ENCODE measurements around the gene PWP2.
A peak's percentile ranks its signal among the peaks of the same experiment; 100 is the strongest.

PWP2 gene

DNA sequence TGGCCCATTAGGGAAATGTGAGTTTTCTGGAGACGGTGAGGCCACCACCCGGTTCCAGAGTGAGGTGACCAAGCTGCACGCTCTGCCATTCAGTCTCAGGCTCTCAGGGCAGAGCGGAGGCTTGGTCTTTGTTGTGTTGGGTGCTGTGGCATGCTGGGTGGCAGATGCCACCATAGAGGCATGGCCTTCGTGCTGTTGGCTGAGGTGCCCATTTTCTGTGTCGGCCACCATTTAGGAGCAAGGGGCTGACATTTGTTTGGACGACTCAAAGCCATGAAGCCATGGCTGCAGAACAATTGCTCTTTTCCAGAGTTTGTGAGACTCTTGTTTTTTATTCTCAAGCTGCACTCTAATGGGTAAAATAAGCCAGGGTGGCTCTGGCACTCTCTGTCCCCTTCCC, 36.8 kb upstream of the PWP2 start:
- H3K36me3 ChIP-seq (ENCODE audit: insufficient read depth, low read length), result peaks cover 15% of the 10 kb centered on the region
- H3K27me3 ChIP-seq (ENCODE audit: control insufficient read depth in 1 of 2, insufficient read depth in 2 of 2, low read length in 2 of 2), result no peaks in the 10 kb centered on the region
- no peaks in the 10 kb centered on the region for H3K9me3 ChIP-seq (ENCODE audit: low read length)
- no peak overlapping the region for H3K9ac ChIP-seq (ENCODE audit: low read length)
- no peak overlapping the region for H3K4me3 ChIP-seq (ENCODE audit: low read depth in 1 of 2, low read length in 2 of 2)
- H3K27ac ChIP-seq (ENCODE audit: low read depth, low read length), result peak overlapping the region; percentile 32
- H3K4me1 ChIP-seq (ENCODE audit: insufficient read depth, low read length), result peaks cover 15% of the 10 kb centered on the region

DNA sequence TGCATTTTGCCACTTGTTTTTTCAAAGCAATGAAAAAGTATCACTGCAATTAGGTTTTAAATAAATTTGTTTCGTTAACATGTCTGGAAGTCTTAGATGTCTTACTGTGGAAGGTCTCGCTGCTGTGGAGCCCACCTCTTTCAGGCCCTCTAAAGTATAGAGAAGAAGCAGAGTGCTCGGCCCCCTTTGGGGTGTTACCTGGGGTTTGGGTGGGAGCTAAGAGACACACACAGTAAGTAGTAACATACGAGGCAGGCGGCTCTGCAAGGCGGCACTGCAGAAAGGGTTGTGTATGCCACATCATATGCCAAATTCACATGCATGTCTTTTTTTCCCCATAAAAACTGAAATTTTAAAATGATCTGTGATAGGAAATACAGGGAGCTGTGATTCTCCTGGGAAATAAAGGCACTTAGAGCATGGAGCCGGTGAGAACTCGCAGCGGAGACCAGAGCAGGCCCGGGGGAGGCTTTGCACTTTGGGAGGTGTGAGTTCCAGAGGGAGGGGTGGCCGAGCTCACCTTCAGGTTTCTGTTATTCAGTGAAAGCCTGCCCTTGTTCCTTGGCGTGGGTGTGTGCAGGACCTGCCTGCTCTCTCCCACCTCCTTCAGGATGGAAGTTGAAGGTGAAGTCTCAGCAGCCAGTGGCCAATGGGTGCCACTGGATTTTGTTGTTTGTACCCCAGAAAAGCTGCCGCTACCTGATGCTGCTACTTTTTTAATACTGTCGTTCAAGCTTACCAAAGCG, 35.7 kb upstream of the PWP2 start:
- no peak overlapping the region for H3K9ac ChIP-seq (ENCODE audit: low read length)
- H3K4me3 ChIP-seq (ENCODE audit: low read depth in 1 of 2, low read length in 2 of 2), result no peak overlapping the region
- H3K36me3 ChIP-seq (ENCODE audit: insufficient read depth, low read length), result peaks cover 20% of the 10 kb centered on the region
- H3K9me3 ChIP-seq (ENCODE audit: low read length), result no peaks in the 10 kb centered on the region
- H3K27ac ChIP-seq (ENCODE audit: low read depth, low read length), result peak overlapping the region; percentile 32
- H3K4me1 ChIP-seq (ENCODE audit: insufficient read depth, low read length), result peaks cover 15% of the 10 kb centered on the region
- H3K27me3 ChIP-seq (ENCODE audit: control insufficient read depth in 1 of 2, insufficient read depth in 2 of 2, low read length in 2 of 2), result no peaks in the 10 kb centered on the region

DNA sequence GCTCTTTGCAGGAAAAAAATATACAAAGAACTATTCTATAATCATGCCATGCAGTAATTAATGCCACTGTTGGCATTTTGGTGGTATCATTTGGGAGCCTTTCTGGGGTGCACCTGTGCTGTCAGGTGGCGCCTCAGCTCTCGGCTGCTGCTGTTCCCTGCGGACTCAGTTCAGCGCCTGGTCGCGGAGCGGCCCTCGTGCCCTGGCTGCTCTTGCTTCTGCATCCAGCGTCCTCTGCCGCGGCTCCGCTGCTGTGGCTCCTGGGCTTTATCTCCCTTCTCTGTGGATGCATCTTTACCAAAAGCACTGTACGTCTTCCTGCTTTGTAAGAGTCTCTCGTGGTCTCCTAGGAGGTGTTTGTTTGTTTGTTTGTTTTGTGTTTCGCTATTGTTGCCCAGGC, 35.1 kb upstream of the PWP2 start:
- Histone ChIP-seq H3K27ac (ENCODE audit: low read depth, low read length) (no peak overlapping the region), H3K9me3 (ENCODE audit: low read length) (no peaks in the 10 kb centered on the region), H3K36me3 (ENCODE audit: insufficient read depth, low read length) (peaks cover 25% of the 10 kb centered on the region)

DNA sequence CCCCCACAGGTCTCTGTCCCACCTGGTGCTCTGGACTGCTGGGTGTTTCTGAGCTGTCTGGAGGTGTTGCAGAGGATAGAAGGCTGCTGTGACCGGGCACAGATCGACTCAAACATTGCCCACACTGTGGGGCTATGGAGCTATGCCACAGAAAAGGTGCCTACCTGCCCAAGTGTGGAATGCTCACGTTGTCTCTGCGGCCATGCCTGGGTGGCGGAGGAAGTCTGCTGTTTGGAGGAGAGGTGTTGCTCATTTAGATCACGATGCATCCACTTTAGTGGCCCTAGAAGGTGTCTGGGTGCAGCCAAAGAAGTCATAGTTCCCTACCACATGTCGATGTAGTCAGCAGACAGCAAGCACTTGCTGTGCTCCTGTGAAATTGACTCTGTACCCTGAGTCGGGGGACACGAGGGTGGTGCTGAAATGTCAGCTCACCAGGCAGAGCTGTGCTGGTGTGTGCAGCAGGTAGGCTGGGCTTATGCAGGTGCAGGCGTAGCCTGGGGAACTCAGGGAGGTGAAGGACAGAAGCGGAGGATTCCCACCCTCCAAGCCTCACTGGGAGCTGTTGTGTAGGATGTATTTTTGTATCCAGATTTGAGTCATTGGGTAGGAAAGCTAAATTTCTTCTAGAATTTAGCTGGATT, 32.8 kb upstream of the PWP2 start:
- Histone ChIP-seq H3K27ac (ENCODE audit: low read depth, low read length) (no peak overlapping the region), H3K36me3 (ENCODE audit: insufficient read depth, low read length) (peaks cover 25% of the 10 kb centered on the region)

More for the DNA sequence above, 35.1 kb upstream of the PWP2 start:
- Histone ChIP-seq H3K9ac (ENCODE audit: low read length) (no peak overlapping the region), H3K4me1 (ENCODE audit: insufficient read depth, low read length) (peaks cover 15% of the 10 kb centered on the region), H3K27me3 (ENCODE audit: control insufficient read depth in 1 of 2, insufficient read depth in 2 of 2, low read length in 2 of 2) (no peaks in the 10 kb centered on the region), H3K4me3 (ENCODE audit: low read depth in 1 of 2, low read length in 2 of 2) (no peak overlapping the region)

DNA sequence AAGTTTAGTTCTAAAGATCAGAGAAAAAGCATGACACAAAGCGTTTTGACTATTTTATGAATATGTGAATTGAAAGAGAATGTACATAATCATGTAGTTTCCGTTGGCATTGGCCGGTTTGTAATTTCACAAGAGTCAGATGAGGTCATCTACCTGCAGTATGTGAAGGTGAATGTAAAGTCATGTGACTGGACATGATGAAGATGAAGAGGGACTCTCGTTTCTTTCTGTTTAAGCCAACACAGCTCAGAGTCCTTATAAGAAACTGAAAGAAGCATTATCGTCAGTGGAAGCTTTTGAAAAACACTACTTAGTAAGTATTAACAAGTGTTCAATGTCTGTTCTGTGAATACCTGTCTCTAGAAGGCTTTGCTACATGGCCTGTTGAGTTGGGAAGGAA, 30.9 kb upstream of the PWP2 start:
- H3K9me3 ChIP-seq (ENCODE audit: low read length), result no peaks in the 10 kb centered on the region
- H3K4me3 ChIP-seq (ENCODE audit: low read depth in 1 of 2, low read length in 2 of 2), result no peak overlapping the region
- H3K36me3 ChIP-seq (ENCODE audit: insufficient read depth, low read length), result peaks cover 25% of the 10 kb centered on the region
- H3K4me1 ChIP-seq (ENCODE audit: insufficient read depth, low read length), result peaks cover 5% of the 10 kb centered on the region
- no peaks in the 10 kb centered on the region for H3K27me3 ChIP-seq (ENCODE audit: control insufficient read depth in 1 of 2, insufficient read depth in 2 of 2, low read length in 2 of 2)
- no peak overlapping the region for H3K9ac ChIP-seq (ENCODE audit: low read length)
- H3K27ac ChIP-seq (ENCODE audit: low read depth, low read length), result no peak overlapping the region

More for the DNA sequence above, 32.8 kb upstream of the PWP2 start:
- peaks cover 15% of the 10 kb centered on the region for H3K4me1 ChIP-seq (ENCODE audit: insufficient read depth, low read length)
- no peaks in the 10 kb centered on the region for H3K27me3 ChIP-seq (ENCODE audit: control insufficient read depth in 1 of 2, insufficient read depth in 2 of 2, low read length in 2 of 2)
- no peaks in the 10 kb centered on the region for H3K9me3 ChIP-seq (ENCODE audit: low read length)
- no peak overlapping the region for H3K9ac ChIP-seq (ENCODE audit: low read length)
- no peak overlapping the region for H3K4me3 ChIP-seq (ENCODE audit: low read depth in 1 of 2, low read length in 2 of 2)

DNA sequence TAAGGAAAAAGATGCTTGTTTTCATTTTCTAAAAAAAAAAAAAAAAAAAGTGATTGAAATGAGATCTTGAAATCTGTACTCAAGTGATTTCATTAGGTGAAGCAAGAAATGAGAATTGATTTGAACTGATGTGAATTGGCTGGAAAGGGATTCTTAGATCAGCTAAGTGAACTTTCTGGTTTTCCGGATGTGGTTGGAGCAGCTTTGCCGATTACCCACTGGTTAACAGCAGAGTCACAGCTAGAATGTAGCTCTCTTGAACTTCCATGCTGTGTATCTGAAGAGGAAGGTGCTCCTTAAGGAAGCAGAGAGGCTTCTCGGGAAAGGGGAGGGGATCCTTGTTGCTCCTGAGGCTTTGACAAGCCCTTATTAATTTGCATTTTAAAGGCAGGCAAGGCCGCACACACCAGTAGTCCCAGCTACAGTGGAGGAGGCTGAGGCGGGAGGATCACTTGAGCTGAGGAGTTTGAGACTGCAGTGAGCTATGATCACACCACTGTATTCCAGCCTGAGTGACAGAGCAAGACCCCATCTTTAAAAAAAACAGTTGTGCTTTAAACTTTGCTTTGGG, 28.7 kb upstream of the PWP2 start:
- no peaks in the 10 kb centered on the region for H3K9me3 ChIP-seq (ENCODE audit: low read length)
- H3K27ac ChIP-seq (ENCODE audit: low read depth, low read length), result no peak overlapping the region
- H3K27me3 ChIP-seq (ENCODE audit: control insufficient read depth in 1 of 2, insufficient read depth in 2 of 2, low read length in 2 of 2), result no peaks in the 10 kb centered on the region
- no peak overlapping the region for H3K9ac ChIP-seq (ENCODE audit: low read length)
- no peak overlapping the region for H3K4me3 ChIP-seq (ENCODE audit: low read depth in 1 of 2, low read length in 2 of 2)
- H3K36me3 ChIP-seq (ENCODE audit: insufficient read depth, low read length), result peaks cover 44% of the 10 kb centered on the region
- no peaks in the 10 kb centered on the region for H3K4me1 ChIP-seq (ENCODE audit: insufficient read depth, low read length)

DNA sequence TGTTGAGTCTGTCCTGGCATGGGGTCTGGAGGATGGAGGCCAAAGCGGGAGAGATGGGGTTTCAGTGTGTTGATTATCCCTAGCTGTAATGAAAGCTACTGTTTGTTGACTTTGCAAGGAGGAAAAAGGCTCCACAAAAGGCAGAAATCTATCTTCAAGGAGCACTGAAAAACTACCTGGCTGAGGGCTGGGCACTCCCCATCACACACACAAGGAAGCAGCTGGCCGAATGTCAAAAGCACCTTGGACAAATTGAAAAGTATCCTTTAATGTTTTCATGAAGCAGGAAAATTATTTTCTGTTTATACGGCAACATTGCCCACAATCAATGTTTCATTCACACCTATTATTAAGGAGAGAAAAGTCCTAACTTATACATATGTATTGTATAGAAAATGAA, 27.8 kb upstream of the PWP2 start:
- H3K4me1 ChIP-seq (ENCODE audit: insufficient read depth, low read length), result no peaks in the 10 kb centered on the region
- no peak overlapping the region for H3K27ac ChIP-seq (ENCODE audit: low read depth, low read length)
- H3K4me3 ChIP-seq (ENCODE audit: low read depth in 1 of 2, low read length in 2 of 2), result no peak overlapping the region
- peaks cover 48% of the 10 kb centered on the region for H3K36me3 ChIP-seq (ENCODE audit: insufficient read depth, low read length)
- H3K9ac ChIP-seq (ENCODE audit: low read length), result no peak overlapping the region
- no peaks in the 10 kb centered on the region for H3K9me3 ChIP-seq (ENCODE audit: low read length)
- H3K27me3 ChIP-seq (ENCODE audit: control insufficient read depth in 1 of 2, insufficient read depth in 2 of 2, low read length in 2 of 2), result no peaks in the 10 kb centered on the region

DNA sequence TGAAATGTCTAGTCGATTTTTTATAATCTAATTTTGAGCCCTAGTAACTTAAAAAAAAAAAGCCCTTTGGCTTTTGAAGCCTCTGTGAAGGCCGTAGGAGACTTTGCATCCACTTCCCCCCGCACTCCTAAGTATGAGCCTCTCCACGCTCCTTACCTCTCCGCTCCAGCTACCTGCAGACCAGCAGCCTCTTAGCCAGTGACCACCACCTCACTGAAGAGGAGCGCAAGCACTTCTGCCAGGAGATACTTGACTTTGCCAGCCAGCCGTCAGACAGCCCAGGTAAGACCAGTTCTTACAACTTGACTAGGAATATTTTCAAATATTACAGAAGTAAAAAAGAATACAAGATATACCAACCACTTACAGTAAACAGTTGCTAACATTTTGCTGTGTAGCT, 27.4 kb upstream of the PWP2 start:
- no peak overlapping the region for H3K27ac ChIP-seq (ENCODE audit: low read depth, low read length)
- H3K27me3 ChIP-seq (ENCODE audit: control insufficient read depth in 1 of 2, insufficient read depth in 2 of 2, low read length in 2 of 2), result no peaks in the 10 kb centered on the region
- no peak overlapping the region for H3K9ac ChIP-seq (ENCODE audit: low read length)
- no peaks in the 10 kb centered on the region for H3K9me3 ChIP-seq (ENCODE audit: low read length)
- peaks cover under 1% of the 10 kb centered on the region for H3K4me1 ChIP-seq (ENCODE audit: insufficient read depth, low read length)
- no peak overlapping the region for H3K4me3 ChIP-seq (ENCODE audit: low read depth in 1 of 2, low read length in 2 of 2)
- H3K36me3 ChIP-seq (ENCODE audit: insufficient read depth, low read length), result peaks cover 48% of the 10 kb centered on the region

DNA sequence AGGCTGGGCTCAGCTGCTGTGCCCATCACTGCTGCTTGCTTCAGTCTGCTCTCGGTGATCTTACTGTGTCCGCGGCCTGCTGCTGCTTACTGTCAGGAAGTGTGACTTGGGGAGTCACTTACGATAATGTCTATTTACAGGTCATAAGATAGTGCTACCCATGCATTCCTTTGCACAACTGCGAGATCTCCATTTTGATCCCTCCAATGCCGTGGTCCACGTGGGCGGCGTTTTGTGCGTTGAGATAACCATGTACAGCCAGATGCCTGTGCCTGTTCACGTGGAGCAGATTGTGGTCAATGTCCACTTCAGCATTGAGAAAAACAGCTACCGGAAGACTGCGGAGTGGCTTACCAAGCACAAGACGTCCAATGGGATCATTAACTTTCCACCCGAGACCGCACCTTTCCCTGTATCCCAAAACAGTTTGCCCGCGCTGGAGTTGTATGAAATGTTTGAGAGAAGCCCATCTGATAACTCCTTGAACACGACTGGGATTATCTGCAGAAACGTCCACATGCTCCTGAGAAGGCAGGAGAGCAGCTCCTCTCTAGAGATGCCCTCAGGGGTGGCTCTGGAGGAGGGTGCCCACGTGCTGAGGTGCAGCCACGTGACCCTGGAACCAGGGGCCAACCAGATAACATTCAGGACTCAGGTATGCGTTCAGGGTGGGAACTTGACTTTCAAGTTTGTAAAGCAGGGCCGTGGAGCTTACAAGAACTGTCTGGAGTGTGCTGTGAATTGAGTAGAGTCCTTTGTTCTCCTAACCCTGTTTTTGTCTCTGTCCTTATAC, 24.4 kb upstream of the PWP2 start:
- H3K36me3 ChIP-seq (ENCODE audit: insufficient read depth, low read length), result peaks cover 57% of the 10 kb centered on the region
- no peak overlapping the region for H3K27ac ChIP-seq (ENCODE audit: low read depth, low read length)
- no peaks in the 10 kb centered on the region for H3K9me3 ChIP-seq (ENCODE audit: low read length)
- no peak overlapping the region for H3K9ac ChIP-seq (ENCODE audit: low read length)
- H3K4me3 ChIP-seq (ENCODE audit: low read depth in 1 of 2, low read length in 2 of 2), result no peak overlapping the region
- H3K4me1 ChIP-seq (ENCODE audit: insufficient read depth, low read length), result peaks cover 4% of the 10 kb centered on the region
- no peaks in the 10 kb centered on the region for H3K27me3 ChIP-seq (ENCODE audit: control insufficient read depth in 1 of 2, insufficient read depth in 2 of 2, low read length in 2 of 2)

DNA sequence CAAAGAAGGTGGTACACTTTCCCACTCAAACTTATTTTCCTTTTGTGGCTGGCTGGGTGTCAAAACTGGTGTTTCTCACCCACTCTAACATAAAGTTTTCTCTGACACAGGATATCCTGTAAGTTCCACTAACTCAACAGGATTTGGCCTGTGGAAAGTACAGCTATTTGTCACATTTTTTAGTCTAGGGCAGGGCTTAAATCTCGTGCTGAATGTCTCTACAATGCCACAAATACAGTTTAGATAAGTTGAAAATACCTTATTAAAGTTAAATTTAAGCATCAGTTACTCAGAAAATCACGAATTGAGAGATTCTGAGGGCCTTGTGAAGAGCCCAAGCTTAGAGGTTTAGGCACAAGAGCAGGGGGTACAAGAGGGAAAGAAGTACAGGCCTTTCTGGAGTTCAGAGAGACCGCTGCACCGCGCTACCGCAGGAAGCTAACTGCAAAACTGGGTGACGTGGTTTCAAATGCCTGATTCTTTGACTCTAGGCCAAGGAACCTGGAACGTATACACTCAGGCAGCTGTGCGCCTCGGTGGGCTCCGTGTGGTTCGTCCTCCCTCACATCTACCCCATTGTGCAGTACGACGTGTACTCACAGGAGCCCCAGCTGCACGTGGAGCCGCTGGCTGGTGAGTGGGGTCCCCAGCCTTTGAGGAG, 23.4 kb upstream of the PWP2 start:
- Histone ChIP-seq H3K9me3 (ENCODE audit: low read length) (no peaks in the 10 kb centered on the region), H3K4me1 (ENCODE audit: insufficient read depth, low read length) (peaks cover 4% of the 10 kb centered on the region), H3K27me3 (ENCODE audit: control insufficient read depth in 1 of 2, insufficient read depth in 2 of 2, low read length in 2 of 2) (no peaks in the 10 kb centered on the region), H3K9ac (ENCODE audit: low read length) (no peak overlapping the region), H3K4me3 (ENCODE audit: low read depth in 1 of 2, low read length in 2 of 2) (no peak overlapping the region), H3K36me3 (ENCODE audit: insufficient read depth, low read length) (peaks cover 66% of the 10 kb centered on the region), H3K27ac (ENCODE audit: low read depth, low read length) (no peak overlapping the region)

All from muscle layer of colon (tissue), 2 donors.